ENCODE results near the gene CRYL1.

The CRYL1 gene

GRCh38 chr13:20387441-20387971, 138.2 kb downstream of the CRYL1 start:
- no peak overlapping the region for H3K9ac ChIP-seq
- no peak overlapping the region for H2AFZ ChIP-seq
- no peaks in the 10 kb centered on the region for H3K79me2 ChIP-seq
- H3K27me3 ChIP-seq (ENCODE audit: control insufficient read depth, insufficient read depth, low read length): no peaks in the 10 kb centered on the region
- no peak overlapping the region for H3K4me3 ChIP-seq (ENCODE audit: low read depth, low read length)
- no peak for TF ChIP-seq CTCF (IDR thresholded peaks at IDR 0.05)
- no peaks in the 10 kb centered on the region for H3K4me1 ChIP-seq
- H3K36me3 ChIP-seq (ENCODE audit: control insufficient read depth, insufficient read depth, low read length): no peaks in the 10 kb centered on the region
- no peaks in the 10 kb centered on the region for H3K9me3 ChIP-seq (ENCODE audit: control insufficient read depth, low read length)
- H3K27ac ChIP-seq: no peak overlapping the region
- H3K4me2 ChIP-seq (ENCODE audit: low read length): no peak overlapping the region

GRCh38 chr13:20387006-20387405, 138.7 kb downstream of the CRYL1 start:
- Histone ChIP-seq H3K36me3 (ENCODE audit: control insufficient read depth, insufficient read depth, low read length) (no peaks in the 10 kb centered on the region), H3K4me2 (ENCODE audit: low read length) (no peak overlapping the region), H3K4me3 (ENCODE audit: low read depth, low read length) (no peak overlapping the region), H3K27ac (no peak overlapping the region), H3K27me3 (ENCODE audit: control insufficient read depth, insufficient read depth, low read length) (no peaks in the 10 kb centered on the region), H3K9ac (no peak overlapping the region), H3K4me1 (no peaks in the 10 kb centered on the region), H2AFZ (no peak overlapping the region), H3K9me3 (ENCODE audit: control insufficient read depth, low read length) (no peaks in the 10 kb centered on the region), H3K79me2 (no peaks in the 10 kb centered on the region)
- TF ChIP-seq CTCF (IDR thresholded peaks at IDR 0.05): no peak

GRCh38 chr13:20383058-20383457, 142.6 kb downstream of the CRYL1 start:
- Histone ChIP-seq H3K79me2 (no peaks in the 10 kb centered on the region), H3K9me3 (ENCODE audit: control insufficient read depth, low read length) (no peaks in the 10 kb centered on the region), H2AFZ (no peak overlapping the region), H3K36me3 (ENCODE audit: control insufficient read depth, insufficient read depth, low read length) (no peaks in the 10 kb centered on the region), H3K9ac (no peak overlapping the region), H3K4me3 (ENCODE audit: low read depth, low read length) (no peak overlapping the region), H3K4me1 (no peaks in the 10 kb centered on the region), H3K4me2 (ENCODE audit: low read length) (no peak overlapping the region), H3K27me3 (ENCODE audit: control insufficient read depth, insufficient read depth, low read length) (no peaks in the 10 kb centered on the region), H3K27ac (no peak overlapping the region)
- TF ChIP-seq CTCF (IDR thresholded peaks at IDR 0.05): no peak

- H3K4me3 ChIP-seq (ENCODE audit: low read depth, low read length): no peak overlapping the region
- H3K79me2 ChIP-seq: no peaks in the 10 kb centered on the region
- H3K36me3 ChIP-seq (ENCODE audit: control insufficient read depth, insufficient read depth, low read length): no peaks in the 10 kb centered on the region
- H3K4me2 ChIP-seq (ENCODE audit: low read length): no peak overlapping the region
- H2AFZ ChIP-seq: no peak overlapping the region
- H3K27me3 ChIP-seq (ENCODE audit: control insufficient read depth, insufficient read depth, low read length): no peaks in the 10 kb centered on the region
- no peak overlapping the region for H3K27ac ChIP-seq
- TF ChIP-seq CTCF (IDR thresholded peaks at IDR 0.05): no peak
- H3K4me1 ChIP-seq: no peaks in the 10 kb centered on the region
- no peak overlapping the region for H3K9ac ChIP-seq
- no peaks in the 10 kb centered on the region for H3K9me3 ChIP-seq (ENCODE audit: control insufficient read depth, low read length)
These were observed 144.3 kb downstream of the CRYL1 start for GRCh38 chr13:20381401-20381800.

- Histone ChIP-seq H3K9me3 (ENCODE audit: control insufficient read depth, low read length) (no peaks in the 10 kb centered on the region), H3K4me3 (ENCODE audit: low read depth, low read length) (no peak overlapping the region), H3K4me2 (ENCODE audit: low read length) (no peak overlapping the region), H3K36me3 (ENCODE audit: control insufficient read depth, insufficient read depth, low read length) (no peaks in the 10 kb centered on the region), H3K27me3 (ENCODE audit: control insufficient read depth, insufficient read depth, low read length) (no peaks in the 10 kb centered on the region), H2AFZ (no peak overlapping the region), H3K4me1 (no peaks in the 10 kb centered on the region), H3K9ac (no peak overlapping the region), H3K79me2 (no peaks in the 10 kb centered on the region), H3K27ac (no peak overlapping the region)
- no peak for TF ChIP-seq CTCF (IDR thresholded peaks at IDR 0.05)
These were observed 146.9 kb downstream of the CRYL1 start for GRCh38 chr13:20378721-20379120.

Measured in parathyroid adenoma (tissue), 2 donors.